A673 (cell line): ENCODE results near the gene PPP1R7. TPM values are rescaled to one million over a fixed set of nuclear protein-coding genes. Genes with fewer than 3 reads are reported as not detected.

ENCODE experiments used
- BruUV-seq: library from RNA; stranded (reverse); fragments of 400-500 nt; replicated peaks from 2 replicates; lab custom pipeline; 2021; lab: Mats Ljungman, UMichigan
- CTCF ChIA-PET: fragments of 300-600 bp; sonication (Branson Sonifier 250); formaldehyde crosslinking; loops from one replicate; lab custom pipeline; 2022; ENCODE audit warnings: antibody characterized with exemption; lab: Charles Lee
- POLR2A ChIA-PET: fragments of 300-600 bp; sonication (Branson Sonifier 250); formaldehyde crosslinking; loops from one replicate; lab custom pipeline; 2022; ENCODE audit warnings: antibody characterized with exemption; ENCODE audit not compliant: low non-redundant PET; lab: Charles Lee
- DNase-seq: peaks from one replicate; pipeline ENCODE4 v3.0.0-alpha.2; 2015; ENCODE audit warnings: low spot score
- H3K27ac ChIP-seq: fragments of 200-600 bp; sonication (generic); 2 replicates; pipeline ENCODE4 v1.5.1; 2016; ENCODE audit warnings: mixed run types, low read depth, mild to moderate bottlenecking, mixed read lengths, antibody characterized with exemption, low read length; ENCODE audit not compliant: poor library complexity, severe bottlenecking
- H3K27me3 ChIP-seq: fragments of 200-600 bp; sonication (generic); replicated peaks from 2 replicates; pipeline ENCODE4 v1.6.1; 2017; ENCODE audit warnings: mixed run types, low read depth, mild to moderate bottlenecking, mixed read lengths, antibody characterized with exemption, low read length; ENCODE audit not compliant: insufficient read depth, poor library complexity
- H3K36me3 ChIP-seq: fragments of 200-600 bp; sonication (generic); 2 replicates; pipeline ENCODE4 v1.6.1; 2016; ENCODE audit warnings: mixed run types, mild to moderate bottlenecking, mixed read lengths, antibody characterized with exemption, low read length; ENCODE audit not compliant: insufficient read depth, poor library complexity, severe bottlenecking
- H3K4me1 ChIP-seq: fragments of 200-600 bp; sonication (generic); 2 replicates; pipeline ENCODE4 v1.6.1; 2017; ENCODE audit warnings: mixed run types, mild to moderate bottlenecking, mixed read lengths, antibody characterized with exemption, low read length; ENCODE audit not compliant: insufficient read depth, poor library complexity, severe bottlenecking
- H3K4me3 ChIP-seq: fragments of 200-600 bp; sonication (generic); 2 replicates; pipeline ENCODE4 v1.5.1; 2016; ENCODE audit warnings: low read depth, mixed run types, mild to moderate bottlenecking, mixed read lengths, low read length; ENCODE audit not compliant: poor library complexity, severe bottlenecking
- H3K9me3 ChIP-seq: fragments of 200-600 bp; sonication (generic); 2 replicates; pipeline ENCODE4 v1.6.1; 2016; ENCODE audit warnings: mixed run types, low read depth, mild to moderate bottlenecking, mixed read lengths, antibody characterized with exemption, low read length; ENCODE audit not compliant: poor library complexity, severe bottlenecking
- EZH2 ChIP-seq: fragments of 200-600 bp; sonication (generic); IDR thresholded peaks from 2 replicates; pipeline ENCODE4 v1.6.1; 2017; ENCODE audit warnings: borderline replicate concordance, low read depth, mild to moderate bottlenecking, mixed read lengths, antibody characterized with exemption, low read length; ENCODE audit not compliant: poor library complexity, severe bottlenecking
- intact Hi-C: fragments of 100-400 bp; cut with micrococcal nuclease; formaldehyde crosslinking; loops from one replicate; pipeline ENCODE4 v1.10.0; 2022; ENCODE audit not compliant: unreplicated experiment
- total RNA-seq: library from RNA; stranded (reverse); gene quantifications from 2 replicates; pipeline ENCODE4 v1.2.3, GENCODE V29; 2021
- TF ChIP-seq, protein P1 (sequence below): fragments of 300-800, 200-600 bp; sonication (generic); conservative IDR thresholded peaks from 2 replicates; pipeline ENCODE4 v1.5.1; 2017; ENCODE audit warnings: low read depth, mild to moderate bottlenecking, antibody characterized with exemption, low read length, moderate library complexity, mixed read lengths

The PPP1R7 gene
- total RNA-seq, 1 experiment from 2014 or later: 70.7 TPM

GRCh38 chr2:241204490-241204889 is 54.2 kb downstream of the PPP1R7 start:
- H3K4me3 ChIP-seq: no peak overlapping the region
- BruUV-seq: no TSS peak
- no peaks in the 10 kb centered on the region for H3K27me3 ChIP-seq
- H3K9me3 ChIP-seq: no peaks in the 10 kb centered on the region
- intact Hi-C loops: no loop called here
- no peak for TF ChIP-seq EZH2
- TF ChIP-seq, protein P1, sequence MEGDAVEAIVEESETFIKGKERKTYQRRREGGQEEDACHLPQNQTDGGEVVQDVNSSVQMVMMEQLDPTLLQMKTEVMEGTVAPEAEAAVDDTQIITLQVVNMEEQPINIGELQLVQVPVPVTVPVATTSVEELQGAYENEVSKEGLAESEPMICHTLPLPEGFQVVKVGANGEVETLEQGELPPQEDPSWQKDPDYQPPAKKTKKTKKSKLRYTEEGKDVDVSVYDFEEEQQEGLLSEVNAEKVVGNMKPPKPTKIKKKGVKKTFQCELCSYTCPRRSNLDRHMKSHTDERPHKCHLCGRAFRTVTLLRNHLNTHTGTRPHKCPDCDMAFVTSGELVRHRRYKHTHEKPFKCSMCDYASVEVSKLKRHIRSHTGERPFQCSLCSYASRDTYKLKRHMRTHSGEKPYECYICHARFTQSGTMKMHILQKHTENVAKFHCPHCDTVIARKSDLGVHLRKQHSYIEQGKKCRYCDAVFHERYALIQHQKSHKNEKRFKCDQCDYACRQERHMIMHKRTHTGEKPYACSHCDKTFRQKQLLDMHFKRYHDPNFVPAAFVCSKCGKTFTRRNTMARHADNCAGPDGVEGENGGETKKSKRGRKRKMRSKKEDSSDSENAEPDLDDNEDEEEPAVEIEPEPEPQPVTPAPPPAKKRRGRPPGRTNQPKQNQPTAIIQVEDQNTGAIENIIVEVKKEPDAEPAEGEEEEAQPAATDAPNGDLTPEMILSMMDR: no peak
- H3K36me3 ChIP-seq: no peaks in the 10 kb centered on the region
- H3K27ac ChIP-seq: no peak overlapping the region
- ChIA-PET POLR2A (no interaction called here), CTCF (no interaction called here)
- H3K4me1 ChIP-seq: no peaks in the 10 kb centered on the region
- no peak for DNase-seq

GRCh38 chr2:241205086-241205485 is 54.8 kb downstream of the PPP1R7 start:
- no peaks in the 10 kb centered on the region for H3K4me1 ChIP-seq
- no peaks in the 10 kb centered on the region for H3K27me3 ChIP-seq
- H3K27ac ChIP-seq: no peak overlapping the region
- no peaks in the 10 kb centered on the region for H3K36me3 ChIP-seq
- TF ChIP-seq EZH2: no peak
- TF ChIP-seq, protein P1: no peak
- intact Hi-C loops: no loop called here
- ChIA-PET CTCF (no interaction called here), POLR2A (no interaction called here)
- DNase-seq: no peak
- H3K9me3 ChIP-seq: no peaks in the 10 kb centered on the region
- H3K4me3 ChIP-seq: no peak overlapping the region
- BruUV-seq: no TSS peak

DNA sequence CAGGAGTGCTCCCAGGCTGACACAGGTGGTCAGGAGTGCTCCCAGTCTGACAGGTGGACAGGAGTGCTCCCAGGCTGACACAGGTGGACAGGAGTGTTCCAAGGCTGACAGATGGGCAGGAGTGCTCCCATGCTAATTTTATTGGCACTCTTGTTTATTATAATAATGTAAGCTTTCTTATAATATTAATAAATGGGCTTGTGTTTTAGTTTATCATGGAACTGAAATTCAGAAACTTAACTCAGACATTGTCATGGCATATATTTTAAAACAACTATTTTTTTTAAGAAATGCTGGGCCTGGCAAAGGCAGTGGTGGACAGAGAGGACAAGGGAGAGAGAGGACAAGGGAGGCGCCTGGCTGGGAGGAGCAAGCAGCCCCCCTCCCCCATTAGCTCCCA is 56.9 kb downstream of the PPP1R7 start:
- H3K9me3 ChIP-seq: no peaks in the 10 kb centered on the region
- no peak overlapping the region for H3K4me3 ChIP-seq
- TF ChIP-seq, protein P1: no peak
- TF ChIP-seq EZH2: no peak
- POLR2A ChIA-PET: no interaction called here
- no TSS peak for BruUV-seq
- H3K36me3 ChIP-seq: no peaks in the 10 kb centered on the region
- CTCF ChIA-PET: interaction anchor here (0.5 kb wide), 1 partner anchor 25 kb away, joined by 3 read pairs; no protein-coding TSS in a partner anchor
- no peaks in the 10 kb centered on the region for H3K4me1 ChIP-seq
- intact Hi-C loops: no loop called here
- DNase-seq: no peak
- no peak overlapping the region for H3K27ac ChIP-seq
- H3K27me3 ChIP-seq: no peaks in the 10 kb centered on the region
